Chondrocyte (in vitro differentiated cells): ENCODE measurements around the gene PDE4D. TPM values are rescaled to one million over a fixed set of nuclear protein-coding genes. Genes with fewer than 3 reads are reported as not detected.

Source experiments
- DNase-seq: peaks from one replicate; pipeline ENCODE4 v3.0.0; 2021; ENCODE audit warnings: mixed read lengths, low spot score
- H3K27ac Mint-ChIP-seq: one replicate; pipeline ENCODE4 v1.8.0; 2021; ENCODE audit warnings: mild to moderate bottlenecking, moderate library complexity, mixed read lengths; ENCODE audit not compliant: unreplicated experiment
- H3K27me3 Mint-ChIP-seq: 2 replicates; pipeline ENCODE4 v1.8.0; 2021; ENCODE audit warnings: low read depth, mixed read lengths
- H3K36me3 Mint-ChIP-seq: 2 replicates; pipeline ENCODE4 v1.8.0; 2021; ENCODE audit warnings: low read depth, mixed read lengths
- H3K4me1 Mint-ChIP-seq: 2 replicates; pipeline ENCODE4 v1.8.0; 2021; ENCODE audit warnings: low read depth, mild to moderate bottlenecking, mixed read lengths
- H3K4me3 Mint-ChIP-seq: one replicate; pipeline ENCODE4 v1.8.0; 2021; ENCODE audit warnings: mild to moderate bottlenecking, moderate library complexity, mixed read lengths; ENCODE audit not compliant: unreplicated experiment
- H3K9me3 Mint-ChIP-seq: 2 replicates; pipeline ENCODE4 v1.8.0; 2021; ENCODE audit warnings: low read depth, mixed read lengths
- total RNA-seq: library from RNA; stranded (reverse); gene quantifications from 3 replicates; pipeline ENCODE4 v1.2.1, GENCODE V29; 2021
- TF ChIP-seq, protein P1 (sequence below): fragments of 200-600 bp; sonication (generic); IDR thresholded peaks from 2 replicates; pipeline ENCODE4 v1.5.0; 2021; ENCODE audit warnings: antibody characterized with exemption, mild to moderate bottlenecking, moderate library complexity

The PDE4D gene
- total RNA-seq, 1 donor from 2014 or later: 21.1 TPM

GRCh38 chr5:59249726-59250125, 643.8 kb downstream of the PDE4D start:
- H3K4me3 Mint-ChIP-seq: no peak overlapping the region
- TF ChIP-seq, protein P1, sequence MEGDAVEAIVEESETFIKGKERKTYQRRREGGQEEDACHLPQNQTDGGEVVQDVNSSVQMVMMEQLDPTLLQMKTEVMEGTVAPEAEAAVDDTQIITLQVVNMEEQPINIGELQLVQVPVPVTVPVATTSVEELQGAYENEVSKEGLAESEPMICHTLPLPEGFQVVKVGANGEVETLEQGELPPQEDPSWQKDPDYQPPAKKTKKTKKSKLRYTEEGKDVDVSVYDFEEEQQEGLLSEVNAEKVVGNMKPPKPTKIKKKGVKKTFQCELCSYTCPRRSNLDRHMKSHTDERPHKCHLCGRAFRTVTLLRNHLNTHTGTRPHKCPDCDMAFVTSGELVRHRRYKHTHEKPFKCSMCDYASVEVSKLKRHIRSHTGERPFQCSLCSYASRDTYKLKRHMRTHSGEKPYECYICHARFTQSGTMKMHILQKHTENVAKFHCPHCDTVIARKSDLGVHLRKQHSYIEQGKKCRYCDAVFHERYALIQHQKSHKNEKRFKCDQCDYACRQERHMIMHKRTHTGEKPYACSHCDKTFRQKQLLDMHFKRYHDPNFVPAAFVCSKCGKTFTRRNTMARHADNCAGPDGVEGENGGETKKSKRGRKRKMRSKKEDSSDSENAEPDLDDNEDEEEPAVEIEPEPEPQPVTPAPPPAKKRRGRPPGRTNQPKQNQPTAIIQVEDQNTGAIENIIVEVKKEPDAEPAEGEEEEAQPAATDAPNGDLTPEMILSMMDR: no peak

GRCh38 chr5:59249160-59249559, 644.4 kb downstream of the PDE4D start:
- H3K27me3 Mint-ChIP-seq: no peaks in the 10 kb centered on the region
- H3K9me3 Mint-ChIP-seq: peaks cover 12% of the 10 kb centered on the region
- peaks cover 50% of the 10 kb centered on the region for H3K4me1 Mint-ChIP-seq

More at GRCh38 chr5:59249726-59250125, 643.8 kb downstream of the PDE4D start:
- Mint-ChIP-seq H3K36me3 (no peaks in the 10 kb centered on the region), H3K4me1 (peaks cover 52% of the 10 kb centered on the region), H3K27ac (no peak overlapping the region), H3K27me3 (no peaks in the 10 kb centered on the region), H3K9me3 (peaks cover 12% of the 10 kb centered on the region)
- DNase-seq: no peak

DNA sequence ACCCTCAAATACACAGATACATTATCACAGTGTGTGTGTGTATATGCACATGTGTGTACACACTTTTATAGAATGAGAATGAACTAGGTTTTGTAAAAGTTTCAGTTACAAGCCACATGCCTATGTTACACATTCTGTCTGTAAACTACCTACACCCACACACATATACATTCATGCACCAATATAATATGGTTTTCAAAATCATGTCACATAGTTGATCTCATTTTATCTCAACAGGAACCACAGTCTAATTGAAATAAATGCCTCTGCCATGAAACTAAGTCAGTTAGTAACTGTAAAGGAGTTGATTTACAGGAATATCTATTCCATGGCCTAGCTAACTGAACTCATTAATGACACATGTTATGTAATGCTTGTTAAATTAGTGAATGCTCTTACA, 646.6 kb downstream of the PDE4D start:
- Mint-ChIP-seq H3K36me3 (no peaks in the 10 kb centered on the region), H3K4me3 (no peak overlapping the region), H3K9me3 (peaks cover 12% of the 10 kb centered on the region), H3K27me3 (no peaks in the 10 kb centered on the region), H3K27ac (peak overlapping the region; percentile 62), H3K4me1 (peaks cover 57% of the 10 kb centered on the region)
- no peak for DNase-seq
- TF ChIP-seq, protein P1: no peak

More at GRCh38 chr5:59249160-59249559, 644.4 kb downstream of the PDE4D start:
- peak overlapping the region; percentile 73 for H3K27ac Mint-ChIP-seq
- TF ChIP-seq, protein P1: no peak
- no peaks in the 10 kb centered on the region for H3K36me3 Mint-ChIP-seq
- no peak for DNase-seq
- no peak overlapping the region for H3K4me3 Mint-ChIP-seq

GRCh38 chr5:59246145-59246869, 647.2 kb downstream of the PDE4D start:
- Mint-ChIP-seq H3K4me3 (no peak overlapping the region), H3K27me3 (no peaks in the 10 kb centered on the region), H3K36me3 (no peaks in the 10 kb centered on the region), H3K9me3 (peaks cover 7% of the 10 kb centered on the region), H3K27ac (peak overlapping the region; percentile 62), H3K4me1 (peaks cover 63% of the 10 kb centered on the region)
- TF ChIP-seq, protein P1: peak; percentile 14
- no peak for DNase-seq

- Mint-ChIP-seq H3K27ac (no peak overlapping the region), H3K27me3 (no peaks in the 10 kb centered on the region), H3K9me3 (no peaks in the 10 kb centered on the region), H3K36me3 (no peaks in the 10 kb centered on the region), H3K4me1 (peaks cover 74% of the 10 kb centered on the region), H3K4me3 (no peak overlapping the region)
- TF ChIP-seq, protein P1: no peak
- DNase-seq: no peak
These were observed 648.3 kb downstream of the PDE4D start for GRCh38 chr5:59245198-59245597.
